Type B pancreatic cell (in vitro differentiated cells): ENCODE measurements around the gene ARRDC2. TPM values are rescaled to one million over a fixed set of nuclear protein-coding genes. Genes with fewer than 3 reads are reported as not detected.

Experiments used
- DNase-seq: peaks from one replicate; pipeline ENCODE4 v3.0.0; 2021; ENCODE audit warnings: mixed read lengths; ENCODE audit not compliant: unreplicated experiment; ENCODE audit errors: extremely low spot score
- H3K27ac Mint-ChIP-seq: 2 replicates; pipeline ENCODE4 v1.8.0; 2021; ENCODE audit warnings: mild to moderate bottlenecking, mixed read lengths
- H3K27me3 Mint-ChIP-seq: 2 replicates; pipeline ENCODE4 v1.8.0; 2021; ENCODE audit warnings: mixed read lengths
- H3K36me3 Mint-ChIP-seq: 2 replicates; pipeline ENCODE4 v1.8.0; 2021; ENCODE audit warnings: mixed read lengths
- H3K4me1 Mint-ChIP-seq: one replicate; pipeline ENCODE4 v1.8.0; 2021; ENCODE audit warnings: mixed read lengths; ENCODE audit not compliant: unreplicated experiment
- H3K4me3 Mint-ChIP-seq: 2 replicates; pipeline ENCODE4 v1.8.0; 2021; ENCODE audit warnings: mild to moderate bottlenecking, mixed read lengths
- H3K9me3 Mint-ChIP-seq: 2 replicates; pipeline ENCODE4 v1.8.0; 2021; ENCODE audit warnings: mixed read lengths
- total RNA-seq: library from RNA; stranded (reverse); gene quantifications from 2 replicates; pipeline ENCODE4 v1.2.1, GENCODE V29; 2021; ENCODE audit warnings: low replicate concordance
- TF ChIP-seq, protein P1 (sequence below): fragments of 200-600 bp; sonication (generic); conservative IDR thresholded peaks from 2 replicates; pipeline ENCODE4 v1.5.0; 2021; ENCODE audit warnings: antibody characterized with exemption, mild to moderate bottlenecking

Gene ARRDC2
- total RNA-seq, 1 donor from 2014 or later, result 2.8 TPM

DNA sequence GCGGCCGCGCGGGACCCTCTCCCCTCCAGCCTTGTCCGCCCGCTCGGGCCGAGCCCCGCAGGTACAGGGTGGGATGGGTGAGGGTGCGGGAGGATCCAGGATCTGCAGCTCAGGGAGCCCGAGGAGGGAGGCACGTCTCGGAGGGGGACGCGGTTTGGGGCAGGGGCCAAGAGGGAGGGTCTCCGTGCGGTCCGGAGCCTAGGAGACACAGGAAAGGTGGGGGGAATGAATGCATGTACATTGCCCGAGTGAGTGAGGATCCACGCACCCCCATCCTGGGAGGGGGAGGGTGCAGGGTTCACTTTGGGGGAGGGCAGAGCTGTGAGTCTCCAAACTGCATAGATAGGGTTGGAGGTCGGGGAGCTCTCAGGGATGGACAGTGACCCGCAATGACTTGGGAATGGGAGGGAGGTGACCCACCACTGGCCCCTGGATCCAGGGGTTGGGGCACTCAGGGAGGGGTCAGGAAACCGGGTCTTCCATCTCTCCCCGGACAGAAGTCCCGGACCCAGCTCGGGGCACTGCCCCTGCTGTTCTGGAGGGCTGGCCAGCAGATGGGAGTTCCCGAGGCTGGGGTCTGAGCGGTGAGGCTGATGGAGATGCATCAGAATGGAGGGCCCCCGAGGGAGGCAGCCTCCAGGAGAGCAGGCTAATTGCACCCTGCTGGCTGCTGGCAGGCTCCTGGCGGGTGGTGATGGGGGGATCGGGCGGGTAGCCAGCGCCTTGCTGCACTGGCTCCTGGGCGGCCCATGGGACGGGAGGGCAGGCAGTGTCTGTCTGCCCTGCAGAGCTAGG, 40.5 kb upstream of the ARRDC2 start:
- peak overlapping the region; percentile 43 for H3K27ac Mint-ChIP-seq
- no peaks in the 10 kb centered on the region for H3K4me1 Mint-ChIP-seq
- TF ChIP-seq, protein P1, sequence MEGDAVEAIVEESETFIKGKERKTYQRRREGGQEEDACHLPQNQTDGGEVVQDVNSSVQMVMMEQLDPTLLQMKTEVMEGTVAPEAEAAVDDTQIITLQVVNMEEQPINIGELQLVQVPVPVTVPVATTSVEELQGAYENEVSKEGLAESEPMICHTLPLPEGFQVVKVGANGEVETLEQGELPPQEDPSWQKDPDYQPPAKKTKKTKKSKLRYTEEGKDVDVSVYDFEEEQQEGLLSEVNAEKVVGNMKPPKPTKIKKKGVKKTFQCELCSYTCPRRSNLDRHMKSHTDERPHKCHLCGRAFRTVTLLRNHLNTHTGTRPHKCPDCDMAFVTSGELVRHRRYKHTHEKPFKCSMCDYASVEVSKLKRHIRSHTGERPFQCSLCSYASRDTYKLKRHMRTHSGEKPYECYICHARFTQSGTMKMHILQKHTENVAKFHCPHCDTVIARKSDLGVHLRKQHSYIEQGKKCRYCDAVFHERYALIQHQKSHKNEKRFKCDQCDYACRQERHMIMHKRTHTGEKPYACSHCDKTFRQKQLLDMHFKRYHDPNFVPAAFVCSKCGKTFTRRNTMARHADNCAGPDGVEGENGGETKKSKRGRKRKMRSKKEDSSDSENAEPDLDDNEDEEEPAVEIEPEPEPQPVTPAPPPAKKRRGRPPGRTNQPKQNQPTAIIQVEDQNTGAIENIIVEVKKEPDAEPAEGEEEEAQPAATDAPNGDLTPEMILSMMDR, result no peak
- DNase-seq, result no peak
- H3K9me3 Mint-ChIP-seq, result no peaks in the 10 kb centered on the region
- H3K36me3 Mint-ChIP-seq, result no peaks in the 10 kb centered on the region
- peaks cover 21% of the 10 kb centered on the region for H3K27me3 Mint-ChIP-seq
- H3K4me3 Mint-ChIP-seq, result peak overlapping the region; percentile 89

DNA sequence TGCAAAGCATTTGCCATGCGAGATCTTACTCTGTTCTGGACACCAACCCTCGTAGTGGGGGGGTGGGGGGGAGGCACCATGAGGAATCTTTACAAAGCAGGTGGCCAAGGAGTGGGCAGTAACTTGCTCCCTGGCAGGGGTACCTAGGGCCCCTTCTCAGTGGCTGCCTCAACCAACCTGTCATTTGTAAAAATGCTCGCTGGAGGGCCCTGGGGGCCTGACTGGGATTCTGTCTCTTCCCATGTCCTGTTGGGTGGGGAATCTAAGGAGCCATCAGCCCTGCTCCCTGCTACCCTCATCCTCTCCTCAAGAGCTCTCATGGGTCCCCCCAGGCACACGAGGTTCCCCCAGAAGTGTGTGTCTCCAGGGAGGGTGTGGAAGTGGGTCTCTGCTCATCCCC, 39.6 kb upstream of the ARRDC2 start:
- no peak for DNase-seq
- Mint-ChIP-seq H3K4me1 (no peaks in the 10 kb centered on the region), H3K27me3 (peaks cover 21% of the 10 kb centered on the region), H3K9me3 (no peaks in the 10 kb centered on the region), H3K27ac (no peak overlapping the region), H3K36me3 (peaks cover 3% of the 10 kb centered on the region), H3K4me3 (no peak overlapping the region)
- TF ChIP-seq, protein P1, result no peak

DNA sequence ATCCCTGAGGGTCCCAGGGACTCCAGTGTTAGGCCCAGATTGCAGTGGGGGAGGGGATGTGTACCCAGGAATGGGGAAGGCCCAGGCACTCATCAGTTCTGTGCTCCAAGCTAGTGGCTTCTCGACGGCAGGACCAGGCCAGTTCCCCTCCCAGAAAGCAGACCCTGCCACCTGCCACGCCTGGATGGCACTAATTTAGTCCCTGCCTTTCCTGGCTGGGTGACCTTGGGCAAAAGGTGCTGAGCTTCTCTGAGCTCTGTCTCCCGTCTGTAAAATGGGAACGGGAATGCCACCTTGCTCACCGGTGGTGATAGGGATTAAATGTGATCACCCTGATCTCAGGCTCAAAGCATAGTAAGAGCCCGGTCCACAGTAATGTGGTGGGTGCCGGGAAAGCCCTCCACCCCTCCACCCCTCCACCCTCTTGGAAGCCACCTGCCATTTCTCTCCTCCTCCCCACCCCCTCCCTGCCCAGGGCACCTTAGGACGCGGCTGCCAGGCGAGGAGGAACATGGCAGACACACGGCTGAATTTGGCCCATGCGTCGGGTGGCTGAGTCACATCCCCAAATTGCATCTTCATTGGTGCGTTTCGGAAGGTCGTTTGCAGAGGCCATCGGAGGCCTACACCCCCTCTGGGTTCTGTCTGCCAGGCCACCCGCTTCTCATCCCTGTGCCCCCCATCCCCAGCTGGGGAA, 38.7 kb upstream of the ARRDC2 start:
- DNase-seq, result no peak
- Mint-ChIP-seq H3K36me3 (peaks cover 3% of the 10 kb centered on the region), H3K4me1 (no peaks in the 10 kb centered on the region), H3K27ac (no peak overlapping the region), H3K4me3 (no peak overlapping the region), H3K9me3 (no peaks in the 10 kb centered on the region), H3K27me3 (peaks cover 21% of the 10 kb centered on the region)
- TF ChIP-seq, protein P1, result no peak

DNA sequence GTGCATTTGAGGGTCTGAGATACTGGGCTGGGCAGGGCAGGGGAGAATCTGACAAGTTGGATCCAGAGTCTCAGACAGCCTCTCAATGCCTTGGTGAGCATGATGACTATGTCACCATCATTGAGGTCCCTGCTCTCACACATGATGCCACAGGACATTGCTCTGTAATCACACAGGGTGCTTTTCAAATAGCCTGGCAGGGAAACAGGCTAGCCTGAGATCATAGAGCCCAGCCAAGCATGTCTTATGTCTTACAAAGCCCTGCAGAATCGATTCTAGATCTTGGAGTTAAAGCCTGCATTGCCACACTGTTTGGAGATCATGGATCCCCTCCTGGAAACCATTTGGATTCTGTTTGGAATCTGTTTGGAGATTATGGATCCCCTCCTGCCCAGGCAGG, 35.7 kb upstream of the ARRDC2 start:
- TF ChIP-seq, protein P1, result no peak
- H3K4me1 Mint-ChIP-seq, result no peaks in the 10 kb centered on the region
- no peaks in the 10 kb centered on the region for H3K9me3 Mint-ChIP-seq
- no peak overlapping the region for H3K4me3 Mint-ChIP-seq
- DNase-seq, result no peak
- no peak overlapping the region for H3K27ac Mint-ChIP-seq
- H3K27me3 Mint-ChIP-seq, result peaks cover 2% of the 10 kb centered on the region
- peaks cover 3% of the 10 kb centered on the region for H3K36me3 Mint-ChIP-seq

DNA sequence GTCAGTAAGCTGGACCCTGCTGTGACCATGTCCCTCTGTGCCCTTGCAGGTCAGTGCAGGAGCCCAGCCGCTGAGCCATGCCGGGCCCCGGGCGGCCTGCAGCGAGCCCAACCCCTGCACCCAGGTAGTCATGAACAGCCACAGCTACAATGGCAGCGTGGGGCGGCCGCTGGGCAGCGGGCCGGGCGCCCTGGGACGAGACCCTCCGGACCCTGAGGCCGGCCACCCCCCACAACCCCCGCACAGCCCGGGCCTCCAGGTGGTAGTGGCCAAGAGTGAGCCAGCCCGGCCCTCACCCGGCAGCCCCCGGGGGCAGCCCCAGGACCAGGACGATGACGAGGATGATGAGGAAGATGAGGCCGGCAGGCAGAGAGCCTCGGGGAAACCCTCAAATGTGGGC, 34.2 kb upstream of the ARRDC2 start:
- peaks cover 7% of the 10 kb centered on the region for H3K36me3 Mint-ChIP-seq
- no peak for DNase-seq
- TF ChIP-seq, protein P1, result no peak
- no peak overlapping the region for H3K27ac Mint-ChIP-seq
- no peaks in the 10 kb centered on the region for H3K4me1 Mint-ChIP-seq
- no peak overlapping the region for H3K4me3 Mint-ChIP-seq
- H3K27me3 Mint-ChIP-seq, result no peaks in the 10 kb centered on the region
- H3K9me3 Mint-ChIP-seq, result no peaks in the 10 kb centered on the region
